SU-DHL-6 (cell line): ENCODE results near the gene KCTD16.

ENCODE experiments used
- H2AFZ ChIP-seq: fragments of 200-600 bp; sonication (generic); 2 replicates; pipeline ENCODE4 v1.6.1; 2014; ENCODE audit warnings: low read depth, mild to moderate bottlenecking, moderate library complexity, mixed read lengths, antibody characterized with exemption, low read length; ENCODE audit not compliant: severe bottlenecking
- H3F3A ChIP-seq: fragments of 200-600 bp; shearing (Covaris generic); 2 replicates; pipeline ENCODE4 v1.6.0; 2016; ENCODE audit warnings: antibody characterized with exemption, mild to moderate bottlenecking; ENCODE audit not compliant: insufficient read depth
- H3K27ac ChIP-seq: fragments of 200-600 bp; sonication (generic); 2 replicates; pipeline ENCODE4 v1.5.1; 2016; ENCODE audit warnings: low read depth, mild to moderate bottlenecking, low read length, moderate library complexity, mixed read lengths
- H3K27me3 ChIP-seq: fragments of 200-600 bp; sonication (generic), shearing (Covaris generic); 2 replicates; pipeline ENCODE4 v1.6.0; 2014; ENCODE audit warnings: mild to moderate bottlenecking, low read length
- H3K36me3 ChIP-seq: fragments of 200-600 bp; sonication (generic); 2 replicates; pipeline ENCODE4 v1.6.1; 2014; ENCODE audit warnings: mild to moderate bottlenecking, low read length, mixed read lengths
- H3K4me2 ChIP-seq: fragments of 300-600, 200-600 bp; shearing (Covaris generic), sonication (generic); 2 replicates; pipeline ENCODE4 v1.6.0; 2014; ENCODE audit warnings: low read length, low read depth, mild to moderate bottlenecking; ENCODE audit not compliant: poor library complexity, severe bottlenecking
- H3K4me3 ChIP-seq: fragments of 200-600 bp; sonication (generic); 2 replicates; pipeline ENCODE4 v1.5.1; 2014; ENCODE audit warnings: antibody characterized with exemption, low read length, mild to moderate bottlenecking, mixed read lengths; ENCODE audit not compliant: insufficient read depth, poor library complexity, severe bottlenecking
- H3K79me2 ChIP-seq: fragments of 200-600 bp; sonication (generic); 2 replicates; pipeline ENCODE4 v1.6.1; 2014; ENCODE audit warnings: mild to moderate bottlenecking, low read length, moderate library complexity; ENCODE audit not compliant: insufficient read depth
- H3K9ac ChIP-seq: fragments of 200-600 bp; sonication (generic); 2 replicates; pipeline ENCODE4 v1.7.0; 2014; ENCODE audit warnings: mild to moderate bottlenecking, low read length
- H3K9me2 ChIP-seq: fragments of 200-600 bp; sonication (generic); replicated peaks from 2 replicates; pipeline ENCODE4 v1.6.1; 2014; ENCODE audit warnings: low read length; ENCODE audit not compliant: insufficient read depth
- H3K9me3 ChIP-seq: fragments of 200-600 bp; sonication (generic); 2 replicates; pipeline ENCODE4 v1.6.1; 2014; ENCODE audit warnings: low read length, mixed read lengths; ENCODE audit not compliant: insufficient read depth
- H4K20me1 ChIP-seq: fragments of 200-600 bp; sonication (generic); 2 replicates; pipeline ENCODE4 v1.6.1; 2014; ENCODE audit warnings: low read depth, mild to moderate bottlenecking, antibody characterized with exemption, low read length, moderate library complexity, mixed read lengths
- CTCF ChIP-seq: fragments of 200-600 bp; sonication (generic); IDR thresholded peaks from one replicate; pipeline ENCODE4 v1.5.1; 2017; ENCODE audit warnings: antibody characterized with exemption, mild to moderate bottlenecking, low read length, moderate library complexity; ENCODE audit not compliant: insufficient read depth, poor library complexity, severe bottlenecking
- EZH2phosphoT487 ChIP-seq: fragments of 200-600 bp; sonication (generic), shearing (Covaris generic); conservative IDR thresholded peaks from 2 replicates; pipeline ENCODE4 v1.6.1; 2018; ENCODE audit warnings: mild to moderate bottlenecking, antibody characterized with exemption, low read length, moderate library complexity, mixed read lengths

KCTD16 gene

GRCh38 chr5:144315026-144315425 lies 144.4 kb downstream of the KCTD16 start:
- Histone ChIP-seq H3K4me2 (no peak overlapping the region), H3F3A (no peaks in the 10 kb centered on the region), H3K27ac (no peak overlapping the region), H3K79me2 (no peaks in the 10 kb centered on the region), H2AFZ (no peak overlapping the region), H3K36me3 (no peaks in the 10 kb centered on the region), H3K9ac (no peak overlapping the region), H3K27me3 (no peaks in the 10 kb centered on the region), H3K9me3 (no peaks in the 10 kb centered on the region), H4K20me1 (no peaks in the 10 kb centered on the region), H3K4me3 (no peak overlapping the region), H3K9me2 (no peaks in the 10 kb centered on the region)
- no peak for TF ChIP-seq CTCF
- no peak for TF ChIP-seq EZH2phosphoT487

DNA sequence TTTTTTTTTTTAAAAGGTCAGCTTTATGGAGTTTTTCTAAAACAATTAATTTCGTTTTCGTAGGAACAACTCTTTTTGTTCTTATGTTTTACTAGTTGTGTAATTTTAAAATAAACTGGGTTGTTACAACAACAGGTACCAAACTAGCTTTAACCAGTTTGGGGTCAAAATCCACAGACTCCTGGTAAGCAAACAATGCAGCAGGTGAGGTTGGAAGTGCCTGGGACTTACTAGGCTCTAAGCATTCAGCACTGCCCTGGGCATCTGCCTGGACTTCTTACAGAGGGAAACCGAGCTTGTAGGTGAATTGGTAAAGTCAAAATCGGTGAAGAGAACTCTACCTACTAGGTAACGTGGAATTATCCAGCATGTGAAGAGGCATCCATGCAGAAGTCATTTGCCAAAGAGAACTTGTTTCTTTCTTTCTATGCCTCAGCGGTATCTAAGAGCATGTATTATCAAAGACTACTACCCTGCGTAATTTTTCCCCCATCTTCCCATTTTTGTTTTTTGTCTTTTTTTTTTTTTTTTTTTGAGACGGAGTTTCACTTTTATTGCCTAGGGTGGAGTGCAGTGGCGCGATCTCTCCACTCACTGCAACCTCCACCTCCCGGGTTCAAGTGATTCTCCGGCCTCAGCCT lies 145.4 kb downstream of the KCTD16 start:
- Histone ChIP-seq H3K27me3 (no peaks in the 10 kb centered on the region), H3K9me2 (no peaks in the 10 kb centered on the region)

GRCh38 chr5:144318011-144318410 lies 147.3 kb downstream of the KCTD16 start:
- H3K36me3 ChIP-seq: no peaks in the 10 kb centered on the region
- no peak overlapping the region for H3K9ac ChIP-seq
- H3K9me2 ChIP-seq: no peaks in the 10 kb centered on the region
- H4K20me1 ChIP-seq: no peaks in the 10 kb centered on the region
- H3K27ac ChIP-seq: no peak overlapping the region
- no peaks in the 10 kb centered on the region for H3K79me2 ChIP-seq
- H3K4me3 ChIP-seq: no peak overlapping the region
- no peaks in the 10 kb centered on the region for H3F3A ChIP-seq
- H2AFZ ChIP-seq: no peak overlapping the region
- H3K27me3 ChIP-seq: no peaks in the 10 kb centered on the region
- no peaks in the 10 kb centered on the region for H3K9me3 ChIP-seq
- no peak overlapping the region for H3K4me2 ChIP-seq
- TF ChIP-seq CTCF: no peak
- TF ChIP-seq EZH2phosphoT487: no peak

More for the DNA sequence above, 145.4 kb downstream of the KCTD16 start:
- H4K20me1 ChIP-seq: no peaks in the 10 kb centered on the region
- no peaks in the 10 kb centered on the region for H3K36me3 ChIP-seq
- no peaks in the 10 kb centered on the region for H3K79me2 ChIP-seq
- H2AFZ ChIP-seq: no peak overlapping the region
- no peaks in the 10 kb centered on the region for H3F3A ChIP-seq
- H3K4me2 ChIP-seq: no peak overlapping the region
- no peaks in the 10 kb centered on the region for H3K9me3 ChIP-seq
- H3K4me3 ChIP-seq: no peak overlapping the region
- TF ChIP-seq EZH2phosphoT487 (no peak), CTCF (no peak)
- H3K9ac ChIP-seq: no peak overlapping the region
- no peak overlapping the region for H3K27ac ChIP-seq
